ENCODE data around the gene KRI1. TPM values are rescaled to one million over a fixed set of nuclear protein-coding genes. Genes with fewer than 3 reads are reported as not detected.

Gene KRI1
- 10 to 100 TPM; 17.3 to 20.6 (median 20.3) TPM for total RNA-seq
- polyA plus RNA-seq: 10 to 100 TPM; 14.8 to 21.6 (median 20.1) TPM
- long read RNA-seq, donor 1, transcript KRI1-201 (19 exons, 3,023 nt): major isoform, 26 of 37 reads
- long read RNA-seq, donor 1, partial matches to known transcripts: 7 of 37 reads
- long read RNA-seq, donor 1, other reads (novel, unspliced or antisense): 3 of 37 reads
- long read RNA-seq, donor 2, transcript KRI1-201 (19 exons, 3,023 nt): major isoform, 25 of 41 reads
- long read RNA-seq, donor 2, partial matches to known transcripts: 8 of 41 reads
- long read RNA-seq, donor 2, other reads (novel, unspliced or antisense): 6 of 41 reads

- Histone ChIP-seq H3K4me3 (peak within 1 kb of the TSS; percentile 92), H3K27me3 (ENCODE audit: insufficient read depth in 3 of 3, low read length in 2 of 3) (no peaks in the 10 kb centered on the region), H3K27ac (peak within 1 kb of the TSS; percentile 82), H3K4me1 (peaks cover 33% of the 10 kb centered on the region), H3K36me3 (ENCODE audit: insufficient read depth in 1 of 2, low read depth in 1 of 2) (peaks cover 0 to 24% of the 10 kb centered on the region in 2 donors), H3K9me3 (no peaks in the 10 kb centered on the region)
- ATAC-seq (peak; percentile 84 to 87 (median 85)), DNase-seq (peak; percentile 98 to 99)
- 0 to 1% (median 1%) methylated on average over 36 to 94 of the region's 94 CpGs for WGBS, 3 donors
- TF ChIP-seq CTCF (IDR thresholded peaks at IDR 0.05): peak; percentile 33
- intact Hi-C loops (cut with DNase I): loop anchor here in 1 of 2 donors (5.0 kb wide), 2 partner anchors 63 to 163 kb away; partner anchors contain the start of genes CDC37 and KEAP1
These were observed at the start of gene KRI1 for GRCh38 chr19:10565567-10566407. Gene KRI1, minus strand, starts transcription at chr19:10566010. Its CDS starts 11 bp downstream, at chr19:10565999.

GRCh38 chr19:10612499-10613119 is 46.8 kb upstream of the KRI1 start:
- no peak for TF ChIP-seq CTCF (IDR thresholded peaks at IDR 0.05)
- no peaks in the 10 kb centered on the region for H3K27me3 ChIP-seq (ENCODE audit: insufficient read depth in 3 of 3, low read length in 2 of 3)
- WGBS, 3 donors: 15 to 28% (median 16%) methylated on average over 15 of the region's 15 CpGs
- peaks cover 36% of the 10 kb centered on the region for H3K4me1 ChIP-seq
- intact Hi-C loops (cut with DNase I): no loop called here
- peak overlapping the region; percentile 77 for H3K27ac ChIP-seq
- peak; percentile 76 to 92 for DNase-seq
- H3K9me3 ChIP-seq: no peaks in the 10 kb centered on the region
- peak; percentile 94 to 98 (median 96) for ATAC-seq
- H3K36me3 ChIP-seq (ENCODE audit: insufficient read depth in 1 of 2, low read depth in 1 of 2): no peaks in the 10 kb centered on the region
- H3K4me3 ChIP-seq: peak overlapping the region; percentile 29

GRCh38 chr19:10611907-10612306 is 46.1 kb upstream of the KRI1 start:
- ATAC-seq (no peak), DNase-seq (no peak)
- no peak for TF ChIP-seq CTCF (IDR thresholded peaks at IDR 0.05)
- 66 to 84% (median 68%) methylated on average over 5 of the region's 5 CpGs for WGBS, 3 donors
- no peaks in the 10 kb centered on the region for H3K36me3 ChIP-seq (ENCODE audit: insufficient read depth in 1 of 2, low read depth in 1 of 2)
- peak overlapping the region; percentile 77 for H3K27ac ChIP-seq
- H3K4me1 ChIP-seq: peaks cover 35% of the 10 kb centered on the region
- H3K27me3 ChIP-seq (ENCODE audit: insufficient read depth in 3 of 3, low read length in 2 of 3): no peaks in the 10 kb centered on the region
- no peak overlapping the region for H3K4me3 ChIP-seq
- intact Hi-C loops (cut with DNase I): no loop called here
- H3K9me3 ChIP-seq: no peaks in the 10 kb centered on the region

- peak in 1 of 2 donors; percentile 57 for DNase-seq
These were observed 38.7 kb upstream of the KRI1 start for GRCh38 chr19:10604460-10604980.

More at GRCh38 chr19:10604460-10604980, 38.7 kb upstream of the KRI1 start:
- no peaks in the 10 kb centered on the region for H3K9me3 ChIP-seq
- H3K36me3 ChIP-seq (ENCODE audit: insufficient read depth in 1 of 2, low read depth in 1 of 2): no peaks in the 10 kb centered on the region
- 77 to 89% (median 83%) methylated on average over 9 of the region's 9 CpGs for WGBS, 3 donors
- intact Hi-C loops (cut with DNase I): no loop called here
- no peak for ATAC-seq
- H3K4me3 ChIP-seq: peak overlapping the region; percentile 100
- no peak for TF ChIP-seq CTCF (IDR thresholded peaks at IDR 0.05)
- peak overlapping the region; percentile 81 for H3K27ac ChIP-seq
- peaks cover 16% of the 10 kb centered on the region for H3K4me1 ChIP-seq
- no peaks in the 10 kb centered on the region for H3K27me3 ChIP-seq (ENCODE audit: insufficient read depth in 3 of 3, low read length in 2 of 3)
